WI38 (cell line): ENCODE results near the gene ITSN1.

Experiments
- H3K4me3 ChIP-seq: 2 replicates; pipeline ENCODE4 v1.5.1; 2011; ENCODE audit warnings: low read depth, mild to moderate bottlenecking, control low read depth, low read length
- TF ChIP-seq, protein P1 (sequence below): IDR thresholded peaks from 2 replicates; pipeline ENCODE4 v1.5.1; 2012; ENCODE audit warnings: low read depth, mild to moderate bottlenecking, control low read depth, low read length

The ITSN1 gene

GRCh38 chr21:33940164-33940880, 298.0 kb downstream of the ITSN1 start:
- no peak overlapping the region for H3K4me3 ChIP-seq
- TF ChIP-seq, protein P1, sequence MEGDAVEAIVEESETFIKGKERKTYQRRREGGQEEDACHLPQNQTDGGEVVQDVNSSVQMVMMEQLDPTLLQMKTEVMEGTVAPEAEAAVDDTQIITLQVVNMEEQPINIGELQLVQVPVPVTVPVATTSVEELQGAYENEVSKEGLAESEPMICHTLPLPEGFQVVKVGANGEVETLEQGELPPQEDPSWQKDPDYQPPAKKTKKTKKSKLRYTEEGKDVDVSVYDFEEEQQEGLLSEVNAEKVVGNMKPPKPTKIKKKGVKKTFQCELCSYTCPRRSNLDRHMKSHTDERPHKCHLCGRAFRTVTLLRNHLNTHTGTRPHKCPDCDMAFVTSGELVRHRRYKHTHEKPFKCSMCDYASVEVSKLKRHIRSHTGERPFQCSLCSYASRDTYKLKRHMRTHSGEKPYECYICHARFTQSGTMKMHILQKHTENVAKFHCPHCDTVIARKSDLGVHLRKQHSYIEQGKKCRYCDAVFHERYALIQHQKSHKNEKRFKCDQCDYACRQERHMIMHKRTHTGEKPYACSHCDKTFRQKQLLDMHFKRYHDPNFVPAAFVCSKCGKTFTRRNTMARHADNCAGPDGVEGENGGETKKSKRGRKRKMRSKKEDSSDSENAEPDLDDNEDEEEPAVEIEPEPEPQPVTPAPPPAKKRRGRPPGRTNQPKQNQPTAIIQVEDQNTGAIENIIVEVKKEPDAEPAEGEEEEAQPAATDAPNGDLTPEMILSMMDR = no peak

GRCh38 chr21:33940881-33941245, 298.6 kb downstream of the ITSN1 start:
- H3K4me3 ChIP-seq = no peak overlapping the region
- TF ChIP-seq, protein P1 = no peak

- H3K4me3 ChIP-seq = no peak overlapping the region
Observed at GRCh38 chr21:33942426-33942825, 300.1 kb downstream of the ITSN1 start.

DNA sequence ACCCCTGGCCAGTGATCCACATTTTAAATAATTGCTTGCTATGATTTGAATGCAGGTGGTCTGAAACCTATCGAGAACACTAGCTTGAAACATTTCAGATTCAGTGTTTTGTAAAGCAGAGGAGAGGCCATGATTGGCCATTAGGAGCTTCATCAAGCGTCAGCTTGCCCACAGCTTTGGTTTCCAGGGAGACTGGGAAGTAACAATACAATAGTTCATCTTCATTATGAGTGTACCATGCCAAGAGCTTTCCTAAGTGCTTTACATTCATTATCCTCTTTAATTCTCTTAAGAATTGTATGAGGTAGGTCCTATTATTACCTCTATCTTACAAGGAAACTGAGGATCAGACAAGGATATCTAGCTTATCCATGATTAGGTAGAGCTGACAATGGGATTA, 301.0 kb downstream of the ITSN1 start:
- TF ChIP-seq, protein P1 = no peak
- H3K4me3 ChIP-seq = no peak overlapping the region

More at GRCh38 chr21:33942426-33942825, 300.1 kb downstream of the ITSN1 start:
- TF ChIP-seq, protein P1 = no peak

DNA sequence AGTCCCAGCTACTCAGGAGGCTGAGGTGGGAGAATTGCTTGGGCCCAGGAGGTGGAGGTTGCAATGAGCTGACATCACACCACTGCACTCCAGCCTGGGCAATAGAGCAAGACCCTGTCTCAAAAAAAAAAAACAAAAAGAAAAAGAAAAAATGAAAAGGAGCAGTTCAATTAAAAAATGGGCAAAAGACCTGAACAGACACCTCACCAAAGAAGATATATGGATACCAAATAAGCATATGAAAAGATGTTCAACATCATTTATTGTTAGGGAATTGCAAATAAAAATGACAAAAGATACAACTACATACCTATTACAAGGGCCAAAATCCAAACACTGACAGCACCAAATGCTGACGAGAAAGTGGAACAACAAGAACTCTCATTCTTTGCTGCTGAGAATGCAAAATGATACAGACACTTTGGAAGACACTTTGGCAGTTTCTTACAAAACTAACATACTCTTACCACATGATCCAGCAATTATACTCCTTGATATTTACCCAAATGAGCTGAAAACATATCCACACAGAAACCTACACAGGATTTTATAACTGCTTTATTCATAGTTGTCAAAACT, 302.0 kb downstream of the ITSN1 start:
- no peak overlapping the region for H3K4me3 ChIP-seq
- TF ChIP-seq, protein P1 = no peak

- TF ChIP-seq, protein P1 = no peak
- no peak overlapping the region for H3K4me3 ChIP-seq
Observed at GRCh38 chr21:33945652-33946270, 303.5 kb downstream of the ITSN1 start.
